Testis (tissue), 2 donors: ENCODE data around the gene RAI1.

Experiments
- POLR2A ChIP-seq: fragments of 450-650 bp; IDR thresholded peaks from one replicate; pipeline ENCODE4 v1.6.1; 2017; ENCODE audit warnings: antibody characterized with exemption, mild to moderate bottlenecking, moderate library complexity
- TF ChIP-seq, protein P1 (sequence below), 3 experiments: fragments of 450-650 bp in 2 of 3; fragments of 200-600 bp in 1 of 3; sonication (generic) in 1 of 3; IDR thresholded peaks; one replicate each; pipeline ENCODE4 v1.5.1; 2016 to 2019; ENCODE audit warnings: antibody characterized with exemption in 3 of 3, mild to moderate bottlenecking in 2 of 3, moderate library complexity in 1 of 3

DNA sequence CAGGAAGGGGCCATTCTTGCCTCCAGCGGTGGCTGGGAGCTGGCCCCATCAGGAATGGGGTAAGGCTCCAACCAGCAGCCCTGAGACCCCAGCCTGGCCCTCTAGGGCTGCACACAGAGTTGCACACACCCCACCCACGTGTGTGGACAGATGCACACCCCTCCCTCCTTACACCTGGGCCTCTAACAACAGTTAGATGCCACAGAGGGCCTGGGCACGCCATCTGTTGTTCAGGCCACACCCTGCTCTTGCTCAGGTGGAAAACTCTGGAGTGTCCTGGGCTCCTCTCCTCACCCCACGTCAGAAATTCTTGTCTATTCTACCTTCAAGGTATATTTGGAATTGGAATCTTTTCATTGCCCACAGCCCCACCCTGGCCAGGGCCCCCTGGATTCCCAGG lies 13.3 kb upstream of the RAI1 start:
- TF ChIP-seq, protein P1, sequence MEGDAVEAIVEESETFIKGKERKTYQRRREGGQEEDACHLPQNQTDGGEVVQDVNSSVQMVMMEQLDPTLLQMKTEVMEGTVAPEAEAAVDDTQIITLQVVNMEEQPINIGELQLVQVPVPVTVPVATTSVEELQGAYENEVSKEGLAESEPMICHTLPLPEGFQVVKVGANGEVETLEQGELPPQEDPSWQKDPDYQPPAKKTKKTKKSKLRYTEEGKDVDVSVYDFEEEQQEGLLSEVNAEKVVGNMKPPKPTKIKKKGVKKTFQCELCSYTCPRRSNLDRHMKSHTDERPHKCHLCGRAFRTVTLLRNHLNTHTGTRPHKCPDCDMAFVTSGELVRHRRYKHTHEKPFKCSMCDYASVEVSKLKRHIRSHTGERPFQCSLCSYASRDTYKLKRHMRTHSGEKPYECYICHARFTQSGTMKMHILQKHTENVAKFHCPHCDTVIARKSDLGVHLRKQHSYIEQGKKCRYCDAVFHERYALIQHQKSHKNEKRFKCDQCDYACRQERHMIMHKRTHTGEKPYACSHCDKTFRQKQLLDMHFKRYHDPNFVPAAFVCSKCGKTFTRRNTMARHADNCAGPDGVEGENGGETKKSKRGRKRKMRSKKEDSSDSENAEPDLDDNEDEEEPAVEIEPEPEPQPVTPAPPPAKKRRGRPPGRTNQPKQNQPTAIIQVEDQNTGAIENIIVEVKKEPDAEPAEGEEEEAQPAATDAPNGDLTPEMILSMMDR (IDR thresholded peaks at IDR 0.05): no peak
- TF ChIP-seq POLR2A: no peak
